GM21825 (cell line): ENCODE data around the gene TNFSF9.
"Not testable (repeated sequence)": the region's sequence is repeated elsewhere in the genome, so short reads cannot be mapped to it uniquely, and the experiment has no call there.

Experiments used
- ATAC-seq: cut with Tn5 transposase; IDR thresholded peaks from one replicate; pipeline ENCODE4 v1.9.1; 2021; ENCODE audit warnings: mild to moderate bottlenecking, moderate library complexity; ENCODE audit not compliant: unreplicated experiment

The TNFSF9 gene

DNA sequence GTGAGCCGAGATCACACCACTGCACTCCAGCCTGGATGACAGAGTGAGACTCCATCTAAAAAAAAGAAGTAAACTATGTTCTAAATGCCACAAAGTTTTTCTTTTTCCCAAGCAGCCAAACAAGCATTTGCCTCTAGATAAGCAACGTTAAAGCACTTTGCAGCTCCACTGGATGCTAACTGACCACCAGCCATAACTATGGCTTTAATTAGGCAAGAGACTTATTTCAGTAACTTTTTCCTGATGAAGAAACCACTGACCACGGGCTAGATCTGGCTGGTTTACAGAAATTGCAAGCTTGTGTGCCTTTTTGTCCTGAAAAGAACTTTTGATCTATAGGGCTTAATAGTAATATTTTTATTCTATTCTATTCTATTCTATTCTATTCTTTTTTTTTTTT lies 38.0 kb downstream of the TNFSF9 start:
- no peak for ATAC-seq

DNA sequence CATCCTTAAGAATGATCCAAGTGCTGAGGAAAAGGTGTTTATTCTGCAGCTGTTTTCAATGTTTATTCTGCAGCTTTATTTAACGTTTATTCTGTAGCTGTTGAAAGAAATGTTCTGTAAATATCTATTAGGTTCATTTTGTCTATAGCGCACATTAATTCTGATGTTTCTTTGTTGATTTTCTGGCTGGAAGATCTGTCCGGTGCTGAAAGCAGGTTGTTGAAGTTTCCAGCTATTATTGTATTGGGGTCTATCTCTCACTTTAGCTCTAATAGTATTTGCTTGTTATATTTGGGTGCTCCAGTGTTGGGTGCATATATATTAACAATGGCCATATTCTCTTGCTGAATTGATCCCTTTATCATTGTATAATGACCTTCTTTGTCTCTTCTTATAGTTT lies 39.9 kb downstream of the TNFSF9 start:
- no peak for ATAC-seq

DNA sequence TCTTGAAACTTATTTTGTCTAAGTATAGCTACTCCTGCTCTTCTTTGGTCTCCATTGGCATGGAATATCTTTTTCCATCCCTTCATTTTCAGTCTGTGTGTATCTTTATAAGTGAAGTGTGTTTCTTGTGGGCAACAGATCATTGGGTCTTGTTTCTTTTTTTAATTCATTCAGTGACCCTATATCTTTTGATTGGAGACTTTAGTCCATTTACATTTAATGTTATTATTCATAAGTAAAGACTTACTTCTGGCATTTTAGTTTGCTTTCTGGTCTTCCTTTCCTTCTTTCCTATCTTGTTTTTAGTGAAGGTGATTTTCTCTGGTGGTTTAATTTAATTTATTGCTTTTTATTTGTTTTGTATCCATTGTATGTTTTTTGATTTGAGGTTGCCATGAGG lies 40.3 kb downstream of the TNFSF9 start:
- ATAC-seq = no peak

DNA sequence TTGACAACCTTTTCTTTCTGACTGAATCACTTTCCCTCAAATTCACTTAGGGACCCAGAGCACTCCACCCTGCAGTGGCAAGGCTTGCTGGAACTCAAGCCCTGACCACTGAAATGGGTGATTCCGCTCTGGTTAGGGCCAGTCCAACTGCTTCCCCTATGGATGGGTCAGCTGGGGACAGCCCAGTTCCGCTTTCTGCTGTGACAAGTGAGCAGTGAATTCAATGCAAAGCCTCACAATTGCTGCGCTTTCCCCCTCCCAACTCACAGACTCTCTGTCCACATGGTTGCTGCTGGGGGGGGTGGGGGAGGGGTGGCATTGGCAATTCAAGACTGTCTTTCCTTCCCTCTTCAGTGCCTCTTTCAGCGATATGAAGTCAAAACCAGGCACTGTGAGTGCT lies 41.4 kb downstream of the TNFSF9 start:
- ATAC-seq = no peak

DNA sequence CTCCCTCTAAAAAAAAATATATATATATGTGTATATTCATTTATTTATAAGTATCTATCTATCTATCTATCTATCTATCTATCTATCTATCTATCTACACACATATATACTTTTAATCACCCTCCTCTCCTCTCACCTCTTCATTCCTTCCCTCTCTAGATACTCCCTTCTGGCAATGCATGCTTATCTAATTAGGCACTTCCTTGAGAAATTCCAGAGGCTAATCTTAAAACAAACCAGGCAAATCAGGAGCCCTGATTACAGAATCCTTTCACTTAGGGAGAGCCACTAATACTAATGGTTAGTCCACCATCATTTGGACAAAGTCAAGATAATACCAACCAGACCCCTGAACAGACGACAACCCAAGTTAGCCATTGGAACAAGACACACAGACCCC lies 42.5 kb downstream of the TNFSF9 start:
- no peak for ATAC-seq

DNA sequence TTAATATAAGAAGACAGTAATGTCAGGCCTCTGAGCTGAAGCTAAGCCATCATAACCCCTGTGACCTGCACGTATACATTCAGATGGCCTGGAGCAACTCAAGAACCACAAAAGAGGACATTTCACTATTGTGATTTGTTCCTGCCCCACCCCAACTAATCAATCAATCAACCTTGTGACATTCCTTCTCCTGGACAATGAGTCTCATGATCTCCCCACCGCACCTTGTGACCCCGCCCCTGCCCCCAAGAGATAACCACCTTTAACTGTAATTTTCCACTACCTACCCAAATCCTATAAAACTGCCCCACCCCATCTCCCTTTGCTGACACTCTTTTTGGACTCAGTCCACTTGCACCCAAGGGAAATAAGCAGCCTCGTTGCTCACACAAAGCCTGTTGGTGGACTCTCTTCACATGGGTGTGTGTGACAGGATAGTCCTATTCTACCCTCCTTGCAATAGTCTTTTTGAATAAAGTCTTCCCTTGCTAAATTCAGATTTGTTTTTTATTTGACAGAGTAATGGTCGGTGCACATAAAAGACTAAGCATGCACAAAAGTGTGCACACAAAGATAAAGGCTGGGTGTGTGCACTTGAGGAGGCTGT lies 46.1 kb downstream of the TNFSF9 start:
- no peak for ATAC-seq

DNA sequence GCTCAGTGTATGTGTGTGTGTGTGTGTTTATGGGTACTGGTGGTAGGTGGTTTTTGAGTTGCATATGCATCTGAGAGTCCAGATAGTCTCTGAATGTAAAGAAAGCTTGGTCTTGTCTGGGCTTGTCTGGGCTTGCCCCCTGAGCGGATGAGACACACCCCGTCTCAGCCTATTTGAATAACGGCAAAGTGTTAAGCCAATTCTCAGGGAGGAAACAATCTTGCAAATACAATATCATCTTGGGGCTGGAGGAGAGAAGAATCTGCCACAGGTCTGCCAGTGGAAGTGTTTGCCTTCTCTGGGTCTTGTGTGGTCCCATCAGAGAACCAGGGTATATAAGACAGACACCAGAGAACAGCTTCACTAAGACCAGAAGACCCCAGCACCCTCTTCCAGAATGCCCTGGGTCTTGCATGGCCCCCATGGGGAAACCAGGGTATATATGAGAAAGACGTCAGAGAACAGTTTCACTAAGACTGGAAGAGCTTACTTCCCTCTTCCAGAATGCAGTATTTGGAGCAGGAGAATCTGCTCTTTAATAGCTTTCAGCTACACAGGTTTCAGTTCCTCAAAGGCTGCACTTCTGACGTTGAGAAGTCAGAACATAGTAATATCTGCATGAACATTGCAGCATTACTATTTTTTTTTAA lies 46.8 kb downstream of the TNFSF9 start:
- ATAC-seq = peak; percentile 81

DNA sequence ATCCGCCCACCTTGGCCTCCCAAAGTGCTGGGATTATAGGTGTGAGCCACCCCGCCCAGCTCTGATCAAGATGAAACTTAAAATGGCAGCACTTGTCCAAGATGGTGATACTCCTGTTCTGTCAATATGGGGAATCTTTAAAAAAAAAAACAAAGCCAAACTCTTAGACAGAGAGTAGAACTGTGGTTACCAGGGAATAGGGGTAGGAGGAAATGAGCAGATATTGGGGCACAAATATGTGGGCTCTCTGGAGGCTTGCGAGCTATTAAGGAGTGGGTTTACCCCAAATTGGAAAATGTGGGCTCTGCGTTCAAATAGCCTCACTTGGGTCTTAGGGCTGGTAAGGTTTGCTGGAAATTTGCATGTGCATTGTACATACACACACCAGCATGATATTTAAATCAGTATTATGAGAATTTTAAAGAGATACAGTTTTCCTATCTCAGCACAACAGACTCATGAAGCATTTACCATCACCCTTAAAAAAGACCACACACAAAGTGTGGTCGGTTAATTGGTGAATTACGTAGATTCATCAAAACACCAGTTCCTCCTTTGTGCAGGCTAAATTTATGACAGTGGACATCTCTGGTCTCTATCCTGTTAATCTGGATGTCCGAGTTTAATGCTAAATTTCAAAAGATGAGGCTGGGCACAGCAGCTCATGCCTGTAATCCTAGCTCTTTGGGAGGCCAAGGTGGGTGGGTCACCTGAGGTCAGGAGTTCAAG lies 48.8 kb downstream of the TNFSF9 start:
- no peak for ATAC-seq

DNA sequence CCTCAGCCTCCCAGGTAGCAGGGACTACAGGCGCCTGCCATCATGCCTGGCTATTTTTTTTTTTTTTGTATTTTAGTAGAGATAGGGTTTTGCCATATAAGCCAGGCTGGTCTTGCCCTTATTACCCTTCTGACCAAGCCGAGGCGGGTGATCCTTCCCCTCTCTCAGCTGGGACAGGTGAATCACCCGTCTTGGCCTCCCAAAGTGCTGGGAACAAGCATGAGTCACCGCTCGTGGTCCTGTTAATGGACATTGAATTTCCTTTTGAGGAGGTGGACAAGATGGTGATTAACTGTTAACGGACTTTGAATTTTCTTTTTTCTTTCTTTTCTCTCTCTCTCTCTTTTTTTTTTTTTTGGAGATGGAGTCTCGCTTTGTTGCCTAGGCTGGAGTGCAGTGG lies 49.5 kb downstream of the TNFSF9 start:
- no peak for ATAC-seq

DNA sequence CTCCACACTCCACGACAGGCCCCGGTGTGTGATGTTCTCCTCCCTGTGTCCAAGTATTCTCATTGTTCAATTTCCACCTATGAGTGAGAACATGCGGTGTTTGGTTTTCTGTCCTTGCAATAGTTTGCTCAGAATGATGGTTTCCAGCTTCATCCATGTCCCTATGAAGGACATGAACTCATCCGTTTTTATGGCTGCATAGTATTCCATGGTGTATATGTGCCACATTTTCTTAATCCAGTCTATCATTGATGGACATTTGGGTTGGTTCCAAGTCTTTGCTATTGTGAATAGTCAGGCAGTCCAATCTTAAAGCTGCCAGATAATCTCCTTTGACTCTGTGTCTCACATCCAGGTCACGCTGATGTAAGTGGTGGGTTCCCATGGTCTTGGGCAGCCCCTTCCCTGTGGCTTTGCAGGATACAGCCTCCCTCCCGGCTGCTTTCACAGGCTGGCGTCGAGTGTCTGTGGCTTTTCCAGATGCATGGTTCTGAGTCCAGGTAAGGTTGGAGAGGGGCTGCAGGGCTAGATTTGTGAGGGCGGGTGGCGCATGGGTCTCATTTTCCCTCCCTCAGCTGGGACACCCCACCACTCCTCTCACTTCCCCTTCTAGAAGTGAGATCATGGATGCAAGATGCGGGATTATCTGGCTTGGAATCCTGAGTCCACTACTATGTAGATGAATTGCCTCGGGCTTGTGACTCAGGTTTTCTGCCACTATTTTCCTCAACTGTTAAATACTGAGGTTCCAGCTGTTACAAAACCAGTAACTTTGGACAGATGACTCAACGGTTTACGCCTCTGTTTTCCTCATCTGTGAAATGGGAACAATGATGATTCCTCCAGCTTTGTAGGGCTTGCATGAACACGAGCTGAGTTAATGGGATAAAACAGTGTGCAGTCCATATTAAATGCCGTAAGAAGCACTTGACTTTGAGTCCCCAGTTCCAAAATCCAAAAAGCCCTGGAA lies 52.0 kb downstream of the TNFSF9 start:
- ATAC-seq = not testable (repeated sequence)
